Dermis microvascular lymphatic vessel endothelial cell (primary cell): Measurements from ENCODE around the gene NBL1. TPM values are rescaled to one million over a fixed set of nuclear protein-coding genes. Genes with fewer than 3 reads are reported as not detected.

Experiments used
- DNase-seq, 2 donors: peaks; one replicate each; pipeline versions ENCODE4 v3.0.0 to v3.0.0-alpha.2; 2010; ENCODE audit warnings: low read depth in 2 of 2
- total RNA-seq: library from RNA; depleted of rRNA; stranded (reverse); fragments of >200 nt; gene quantifications from 2 replicates; pipeline ENCODE4 v1.2.1, GENCODE V29; 2014

Gene NBL1
- total RNA-seq, 1 donor from 2014 or later = 91.4 TPM

- DNase-seq = peak in 1 of 2 donors; percentile 55
Observed at GRCh38 chr1:19645411-19646251, 1.5 kb downstream of the NBL1 start.

- no peak for DNase-seq
Observed at GRCh38 chr1:19646377-19647319, 2.5 kb downstream of the NBL1 start.

- peak; percentile 36 to 60 for DNase-seq
Observed at GRCh38 chr1:19647643-19648042, 3.5 kb downstream of the NBL1 start.

- no peak for DNase-seq
Observed at GRCh38 chr1:19648239-19648638, 4.1 kb downstream of the NBL1 start.

- DNase-seq = peak in 1 of 2 donors; percentile 38
Observed at GRCh38 chr1:19648689-19649088, 4.6 kb downstream of the NBL1 start.

GRCh38 chr1:19650416-19651140 lies 6.5 kb downstream of the NBL1 start:
- DNase-seq = no peak

GRCh38 chr1:19651141-19651737 lies 7.1 kb downstream of the NBL1 start:
- DNase-seq = peak in 1 of 2 donors; percentile 65

- DNase-seq = no peak
Observed at GRCh38 chr1:19654386-19654785, 10.3 kb downstream of the NBL1 start.

- DNase-seq = no peak
Observed at GRCh38 chr1:19654886-19655717, 11.0 kb downstream of the NBL1 start.

GRCh38 chr1:19655718-19656080 lies 11.6 kb downstream of the NBL1 start:
- DNase-seq = no peak

- DNase-seq = no peak
Observed at GRCh38 chr1:19656134-19656779, 12.1 kb downstream of the NBL1 start.

GRCh38 chr1:19656780-19657466 lies 12.8 kb downstream of the NBL1 start:
- DNase-seq = no peak

- no peak for DNase-seq
Observed at GRCh38 chr1:19657511-19657910, 13.4 kb downstream of the NBL1 start.

GRCh38 chr1:19658186-19658585 lies 14.1 kb downstream of the NBL1 start:
- no peak for DNase-seq

GRCh38 chr1:19661721-19662228 lies 17.7 kb downstream of the NBL1 start:
- DNase-seq = peak in 1 of 2 donors; percentile 49

GRCh38 chr1:19662313-19662712 lies 18.2 kb downstream of the NBL1 start:
- DNase-seq = no peak

- DNase-seq = no peak
Observed at GRCh38 chr1:19664453-19665185, 20.5 kb downstream of the NBL1 start, which contains the start of gene HTR6. TSS of gene HTR6 (plus strand) at chr1:19664875. CDS start at chr1:19665754, 879 bp downstream.

- no peak for DNase-seq
Observed at GRCh38 chr1:19665186-19665495, 21.0 kb downstream of the NBL1 start.
